ENCODE results near the gene OPRL1. TPM values are rescaled to one million over a fixed set of nuclear protein-coding genes. Genes with fewer than 3 reads are reported as not detected.

OPRL1 gene
- total RNA-seq, result 0.65 TPM in 1 of 2 replicates, not detected in the other

GRCh38 chr20:64080013-64080812, at the start of gene OPRL1:
OPRL1 (plus strand) TSS chr20:64080082; CDS start chr20:64092721, 12,639 bp downstream.

GRCh38 chr20:64035933-64036345, 43.9 kb upstream of the OPRL1 start, which contains the start of gene C20orf204:
C20orf204 (plus strand) TSS chr20:64036182; CDS start chr20:64036324, 142 bp downstream.

GRCh38 chr20:64049060-64049877, 30.6 kb upstream of the OPRL1 start, which contains the start of gene SOX18:
SOX18 (minus strand) TSS chr20:64049639; CDS start chr20:64049516, 123 bp downstream.

GRCh38 chr20:64062596-64063388, 17.1 kb upstream of the OPRL1 start, which contains the start of gene TCEA2:
TCEA2 (plus strand) TSS chr20:64063198; CDS start chr20:64063313, 115 bp downstream.

GRCh38 chr20:64079273-64080012, 439 bp upstream of the OPRL1 start, which contains the start of gene RGS19:
RGS19 (minus strand) TSS chr20:64079518; CDS start chr20:64076886, 2,632 bp downstream.

GRCh38 chr20:64083804-64084684, 4.2 kb downstream of the OPRL1 start, which contains the start of gene LKAAEAR1:
LKAAEAR1 (minus strand) TSS chr20:64084398; CDS start chr20:64084219, 179 bp downstream.

GRCh38 chr20:64106981-64107735, 27.3 kb downstream of the OPRL1 start, which contains the start of gene NPBWR2:
NPBWR2 (minus strand) TSS chr20:64107565; CDS start chr20:64106831, 734 bp downstream.

Other genes with a start within 250 kb of the OPRL1 start
- 3.4 and 3.9 TPM in 2 replicates for gene ZBTB46, start 248.8 kb upstream of the OPRL1 start, total RNA-seq
- not detected in 2 replicates for gene ABHD16B, start 218.6 kb upstream of the OPRL1 start, total RNA-seq
- gene TPD52L2, start 214.8 kb upstream of the OPRL1 start, total RNA-seq, result 131 and 133 TPM in 2 replicates
- 51.4 and 57.8 TPM in 2 replicates for gene DNAJC5, start 185.0 kb upstream of the OPRL1 start, total RNA-seq
- gene UCKL1, start 123.7 kb upstream of the OPRL1 start, total RNA-seq, result 14.9 and 17.3 TPM in 2 replicates
- gene ZNF512B, start 110.2 kb upstream of the OPRL1 start, total RNA-seq, result 8.7 and 11.7 TPM in 2 replicates
- gene SAMD10, start 100.4 kb upstream of the OPRL1 start, total RNA-seq, result 1.1 and 2.4 TPM in 2 replicates
- gene PRPF6, start 99.0 kb upstream of the OPRL1 start, total RNA-seq, result 36.8 and 42.0 TPM in 2 replicates
- 0.18 TPM in 1 of 2 replicates, not detected in the other for gene C20orf204, start 43.9 kb upstream of the OPRL1 start, total RNA-seq
- 0.36 and 1.8 TPM in 2 replicates for gene SOX18, start 30.4 kb upstream of the OPRL1 start, total RNA-seq
- gene TCEA2, start 16.9 kb upstream of the OPRL1 start, total RNA-seq, result 26.5 and 30.6 TPM in 2 replicates
- gene RGS19, start 564 bp upstream of the OPRL1 start, total RNA-seq, result 9.4 and 10.1 TPM in 2 replicates
- gene LKAAEAR1, start 4.3 kb downstream of the OPRL1 start, total RNA-seq, result 2.5 TPM in 1 of 2 replicates, not detected in the other
- not detected in 2 replicates for gene NPBWR2, start 27.5 kb downstream of the OPRL1 start, total RNA-seq
- not detected in 2 replicates for gene MYT1, start 84.4 kb downstream of the OPRL1 start, total RNA-seq
- gene PCMTD2, start 175.7 kb downstream of the OPRL1 start, total RNA-seq, result 10.4 and 22.7 TPM in 2 replicates